ENCODE results near the gene PAFAH2. TPM values are rescaled to one million over a fixed set of nuclear protein-coding genes. Genes with fewer than 3 reads are reported as not detected.

PAFAH2 gene
- total RNA-seq, 1 experiment from 2014 or later, result 12.4 TPM

GRCh38 chr1:26035203-26035958, 37.5 kb upstream of the PAFAH2 start:
- H3K4me3 Mint-ChIP-seq, result peak overlapping the region; percentile 81 to 88
- Histone ChIP-seq H4K91ac (ENCODE audit: insufficient read length, low read depth, low read length) (no peak overlapping the region), H3K4ac (ENCODE audit: low read depth, low read length) (no peak overlapping the region), H2AFZ (ENCODE audit: low read length) (no peak overlapping the region), H2BK120ac (ENCODE audit: low read depth, low read length, poor library complexity, severe bottlenecking) (no peak overlapping the region), H2BK20ac (ENCODE audit: low read depth, low read length, poor library complexity, severe bottlenecking) (no peak overlapping the region), H3K56ac (ENCODE audit: insufficient read length, low read depth, low read length) (no peak overlapping the region), H4K20me1 (ENCODE audit: control insufficient read depth, insufficient read depth, insufficient read length) (no peaks in the 10 kb centered on the region), H3K4me1 (ENCODE audit: insufficient read depth, low read length) (no peaks in the 10 kb centered on the region; the same call in 1 of the 2 replicates), H3K9me3 (ENCODE audit: control insufficient read depth, low read depth, low read length) (no peaks in the 10 kb centered on the region), H3T11ph (ENCODE audit: low read length) (no peak overlapping the region), H3K14ac (ENCODE audit: insufficient read depth, low read length) (no peak overlapping the region), H3K9ac (ENCODE audit: extremely low read depth, insufficient read length, low read length) (no peak overlapping the region), H3K79me1 (ENCODE audit: insufficient read depth, low read depth, low read length, poor library complexity, severe bottlenecking) (no peaks in the 10 kb centered on the region), H4K8ac (replicated peaks; ENCODE audit: insufficient read length, low read depth, low read length) (no peak overlapping the region), H3K4me2 (ENCODE audit: insufficient read depth, insufficient read length, low read length) (peak overlapping the region; percentile 78), H2BK5ac (ENCODE audit: insufficient read length, low read length) (no peak overlapping the region), H3K79me2 (ENCODE audit: insufficient read depth, low read length) (no peaks in the 10 kb centered on the region), H3K27ac (ENCODE audit: insufficient read length, low read depth, low read length) (no peak overlapping the region), H3K18ac (ENCODE audit: insufficient read length, low read depth, low read length) (no peak overlapping the region), H4K5ac (ENCODE audit: insufficient read length, low read depth, low read length) (no peak overlapping the region), H3K23me2 (ENCODE audit: insufficient read length, low read depth, low read length, poor library complexity, severe bottlenecking) (peaks cover 12% of the 10 kb centered on the region), H3K27me3 (ENCODE audit: insufficient read depth, low read length) (peaks cover 4% of the 10 kb centered on the region; the same call in 1 of the 2 replicates), H2BK15ac (ENCODE audit: low read depth, low read length) (no peak overlapping the region), H3K23ac (ENCODE audit: insufficient read length, low read depth, low read length) (no peak overlapping the region), H2BK12ac (ENCODE audit: insufficient read length, low read depth, low read length) (no peak overlapping the region), H2AK5ac (ENCODE audit: insufficient read length, low read length) (no peak overlapping the region)
- TF ChIP-seq, protein P1, sequence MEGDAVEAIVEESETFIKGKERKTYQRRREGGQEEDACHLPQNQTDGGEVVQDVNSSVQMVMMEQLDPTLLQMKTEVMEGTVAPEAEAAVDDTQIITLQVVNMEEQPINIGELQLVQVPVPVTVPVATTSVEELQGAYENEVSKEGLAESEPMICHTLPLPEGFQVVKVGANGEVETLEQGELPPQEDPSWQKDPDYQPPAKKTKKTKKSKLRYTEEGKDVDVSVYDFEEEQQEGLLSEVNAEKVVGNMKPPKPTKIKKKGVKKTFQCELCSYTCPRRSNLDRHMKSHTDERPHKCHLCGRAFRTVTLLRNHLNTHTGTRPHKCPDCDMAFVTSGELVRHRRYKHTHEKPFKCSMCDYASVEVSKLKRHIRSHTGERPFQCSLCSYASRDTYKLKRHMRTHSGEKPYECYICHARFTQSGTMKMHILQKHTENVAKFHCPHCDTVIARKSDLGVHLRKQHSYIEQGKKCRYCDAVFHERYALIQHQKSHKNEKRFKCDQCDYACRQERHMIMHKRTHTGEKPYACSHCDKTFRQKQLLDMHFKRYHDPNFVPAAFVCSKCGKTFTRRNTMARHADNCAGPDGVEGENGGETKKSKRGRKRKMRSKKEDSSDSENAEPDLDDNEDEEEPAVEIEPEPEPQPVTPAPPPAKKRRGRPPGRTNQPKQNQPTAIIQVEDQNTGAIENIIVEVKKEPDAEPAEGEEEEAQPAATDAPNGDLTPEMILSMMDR (conservative IDR thresholded peaks at IDR 0.05), result no peak; the same call in 2 of the 3 replicates
- H3K4me1 Mint-ChIP-seq, result peaks cover 9% of the 10 kb centered on the region in 2 experiments
- no peak overlapping the region for H3K27ac Mint-ChIP-seq
- H3K27me3 Mint-ChIP-seq (ENCODE audit: low read depth), result peaks cover 76% of the 10 kb centered on the region
- no peaks in the 10 kb centered on the region for H3K9me3 Mint-ChIP-seq
- H3K36me3 Mint-ChIP-seq (ENCODE audit: insufficient read depth in 1 of 3, low read depth in 3 of 3), result no peaks in the 10 kb centered on the region
- WGBS (ENCODE audit: extremely low coverage, insufficient read length, low lambda C conversion rate), result no CpG with 5 or more reads among the region's 60 CpGs
- peak; percentile 95 for DNase-seq

All from H9 (cell line).